ENCODE results near the gene PRPF40B. TPM values are rescaled to one million over a fixed set of nuclear protein-coding genes. Genes with fewer than 3 reads are reported as not detected.
"Not testable (repeated sequence)": the region's sequence is repeated elsewhere in the genome, so short reads cannot be mapped to it uniquely, and the experiment has no call there.

Gene PRPF40B
- total and polyA plus RNA-seq, 2 experiments from 2014 or later, result 11.1 to 30.1 TPM

DNA sequence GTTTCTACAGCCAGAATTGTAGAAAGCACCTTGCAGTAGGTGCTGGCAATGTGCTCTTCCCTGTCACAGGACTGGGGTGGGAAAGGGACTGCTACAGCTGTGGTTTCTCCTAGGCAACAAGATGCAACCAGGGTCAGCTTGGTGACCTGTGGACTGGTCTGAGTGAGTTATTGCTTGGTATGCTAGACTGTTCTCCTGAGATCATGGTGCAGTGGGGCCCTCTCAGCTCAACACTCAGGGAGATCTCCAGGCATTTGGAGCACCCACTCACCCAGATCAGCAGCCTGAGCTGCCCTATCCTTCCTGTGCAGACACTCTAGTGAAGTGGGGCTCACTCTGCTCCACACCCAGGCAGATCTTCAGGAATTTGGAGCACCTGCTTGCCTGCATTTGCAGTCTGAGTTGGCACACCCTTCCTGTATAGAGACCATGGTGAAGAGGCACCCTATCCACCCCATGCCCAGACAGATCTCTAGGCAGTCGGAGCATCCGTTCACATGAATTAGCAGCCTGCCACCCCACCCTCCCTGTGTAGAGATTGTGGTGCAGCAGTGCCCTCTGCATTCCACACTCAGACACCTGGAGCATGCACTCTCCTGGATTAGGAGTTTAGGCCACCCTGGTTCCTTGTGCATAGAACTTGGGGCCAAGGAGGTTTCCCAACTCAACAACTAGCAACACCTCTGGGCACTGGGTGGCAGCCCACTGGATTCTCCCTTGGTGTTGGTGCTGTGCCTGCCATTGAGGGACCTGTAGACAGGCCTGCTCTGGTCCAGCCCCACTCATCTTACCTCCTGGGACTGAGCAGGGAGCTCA lies 14.1 kb upstream of the PRPF40B start:
- TF ChIP-seq, protein P1, sequence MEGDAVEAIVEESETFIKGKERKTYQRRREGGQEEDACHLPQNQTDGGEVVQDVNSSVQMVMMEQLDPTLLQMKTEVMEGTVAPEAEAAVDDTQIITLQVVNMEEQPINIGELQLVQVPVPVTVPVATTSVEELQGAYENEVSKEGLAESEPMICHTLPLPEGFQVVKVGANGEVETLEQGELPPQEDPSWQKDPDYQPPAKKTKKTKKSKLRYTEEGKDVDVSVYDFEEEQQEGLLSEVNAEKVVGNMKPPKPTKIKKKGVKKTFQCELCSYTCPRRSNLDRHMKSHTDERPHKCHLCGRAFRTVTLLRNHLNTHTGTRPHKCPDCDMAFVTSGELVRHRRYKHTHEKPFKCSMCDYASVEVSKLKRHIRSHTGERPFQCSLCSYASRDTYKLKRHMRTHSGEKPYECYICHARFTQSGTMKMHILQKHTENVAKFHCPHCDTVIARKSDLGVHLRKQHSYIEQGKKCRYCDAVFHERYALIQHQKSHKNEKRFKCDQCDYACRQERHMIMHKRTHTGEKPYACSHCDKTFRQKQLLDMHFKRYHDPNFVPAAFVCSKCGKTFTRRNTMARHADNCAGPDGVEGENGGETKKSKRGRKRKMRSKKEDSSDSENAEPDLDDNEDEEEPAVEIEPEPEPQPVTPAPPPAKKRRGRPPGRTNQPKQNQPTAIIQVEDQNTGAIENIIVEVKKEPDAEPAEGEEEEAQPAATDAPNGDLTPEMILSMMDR (IDR thresholded peaks at IDR 0.05; ENCODE audit: poor library complexity), result no peak
- no peak for TF ChIP-seq EZH2phosphoT487 (IDR thresholded peaks at IDR 0.05; ENCODE audit: low read depth, severe bottlenecking, unreplicated experiment)
- no peak for TF ChIP-seq EZH2 (IDR thresholded peaks at IDR 0.05; ENCODE audit: borderline replicate concordance)
- no peak overlapping the region for H3K27ac ChIP-seq
- H3K9me3 ChIP-seq (ENCODE audit: low read depth), result no peaks in the 10 kb centered on the region
- H3K36me3 ChIP-seq (replicated peaks; ENCODE audit: insufficient read depth, low read depth), result no peaks in the 10 kb centered on the region
- no peak overlapping the region for H3K4me2 ChIP-seq
- H3K27me3 ChIP-seq, result no peaks in the 10 kb centered on the region
- no peaks in the 10 kb centered on the region for H3K4me1 ChIP-seq (ENCODE audit: insufficient read depth)
- DNase-seq (ENCODE audit: low spot score), result no peak
- no peak overlapping the region for H3K4me3 ChIP-seq
- H4K20me1 ChIP-seq (ENCODE audit: insufficient read depth, poor library complexity, severe bottlenecking), result no peaks in the 10 kb centered on the region
- WGBS (ENCODE audit: low lambda C conversion rate, missing lambda C conversion rate), result 100% methylated on average over 2 of the region's 2 CpGs
- no peak overlapping the region for H2AFZ ChIP-seq
- no peaks in the 10 kb centered on the region for H3K79me2 ChIP-seq
- H3K9me2 ChIP-seq (replicated peaks; ENCODE audit: insufficient read depth), result no peaks in the 10 kb centered on the region

DNA sequence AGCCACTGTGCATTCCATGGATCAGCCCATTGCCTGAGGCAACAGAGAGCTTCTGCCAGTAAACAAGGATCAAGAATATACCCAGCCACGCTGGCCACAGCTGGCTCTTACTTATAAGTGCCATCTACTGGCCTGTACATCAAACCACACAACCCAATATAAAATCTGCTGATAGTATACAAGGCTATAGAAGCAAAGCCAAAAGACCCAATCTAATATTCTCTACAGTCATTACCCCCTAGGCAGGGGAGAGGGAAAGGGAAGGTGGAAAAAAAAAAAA lies 13.5 kb upstream of the PRPF40B start:
- Histone ChIP-seq H3K36me3 (replicated peaks; ENCODE audit: insufficient read depth, low read depth) (no peaks in the 10 kb centered on the region), H3K79me2 (no peaks in the 10 kb centered on the region), H2AFZ (no peak overlapping the region), H3K9me2 (replicated peaks; ENCODE audit: insufficient read depth) (no peaks in the 10 kb centered on the region), H3K9me3 (ENCODE audit: low read depth) (no peaks in the 10 kb centered on the region), H3K4me3 (no peak overlapping the region), H3K4me2 (no peak overlapping the region), H3K4me1 (ENCODE audit: insufficient read depth) (no peaks in the 10 kb centered on the region), H4K20me1 (ENCODE audit: insufficient read depth, poor library complexity, severe bottlenecking) (no peaks in the 10 kb centered on the region), H3K27ac (no peak overlapping the region), H3K27me3 (no peaks in the 10 kb centered on the region)
- DNase-seq (ENCODE audit: low spot score), result no peak
- TF ChIP-seq, protein P1 (IDR thresholded peaks at IDR 0.05; ENCODE audit: poor library complexity), result no peak
- no peak for TF ChIP-seq EZH2 (IDR thresholded peaks at IDR 0.05; ENCODE audit: borderline replicate concordance)
- TF ChIP-seq EZH2phosphoT487 (IDR thresholded peaks at IDR 0.05; ENCODE audit: low read depth, severe bottlenecking, unreplicated experiment), result no peak
- WGBS (ENCODE audit: low lambda C conversion rate, missing lambda C conversion rate), result 87% methylated on average over 1 of the region's 1 CpG

DNA sequence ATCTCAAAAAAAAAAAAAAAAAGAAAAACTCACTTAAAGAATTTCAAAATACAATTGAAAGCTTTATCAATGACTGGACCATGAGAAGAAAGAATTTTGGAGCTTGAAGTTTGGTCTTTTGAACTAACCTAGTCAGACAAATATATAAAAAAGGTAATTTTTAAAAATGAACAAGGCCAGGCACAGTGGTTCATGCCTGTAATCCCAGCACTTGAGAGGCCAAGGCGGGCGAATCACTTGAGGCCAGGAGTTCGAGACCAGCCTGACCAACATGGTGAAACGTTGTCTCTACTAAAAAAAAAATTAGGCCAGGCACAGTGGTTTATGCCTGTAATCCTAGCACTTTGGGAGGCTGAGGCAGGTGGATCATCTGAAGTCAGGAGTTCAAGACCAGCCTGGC lies 12.6 kb upstream of the PRPF40B start:
- not testable (repeated sequence) for H3K4me1 ChIP-seq (ENCODE audit: insufficient read depth); H3K79me2 ChIP-seq; H3K27me3 ChIP-seq; H3K4me2 ChIP-seq; DNase-seq (ENCODE audit: low spot score); H3K27ac ChIP-seq; H3K36me3 ChIP-seq (replicated peaks; ENCODE audit: insufficient read depth, low read depth); H4K20me1 ChIP-seq (ENCODE audit: insufficient read depth, poor library complexity, severe bottlenecking); H3K9me2 ChIP-seq (replicated peaks; ENCODE audit: insufficient read depth); H3K4me3 ChIP-seq; H2AFZ ChIP-seq; H3K9me3 ChIP-seq (ENCODE audit: low read depth)
- WGBS (ENCODE audit: low lambda C conversion rate, missing lambda C conversion rate), result 100% methylated on average over 4 of the region's 4 CpGs

DNA sequence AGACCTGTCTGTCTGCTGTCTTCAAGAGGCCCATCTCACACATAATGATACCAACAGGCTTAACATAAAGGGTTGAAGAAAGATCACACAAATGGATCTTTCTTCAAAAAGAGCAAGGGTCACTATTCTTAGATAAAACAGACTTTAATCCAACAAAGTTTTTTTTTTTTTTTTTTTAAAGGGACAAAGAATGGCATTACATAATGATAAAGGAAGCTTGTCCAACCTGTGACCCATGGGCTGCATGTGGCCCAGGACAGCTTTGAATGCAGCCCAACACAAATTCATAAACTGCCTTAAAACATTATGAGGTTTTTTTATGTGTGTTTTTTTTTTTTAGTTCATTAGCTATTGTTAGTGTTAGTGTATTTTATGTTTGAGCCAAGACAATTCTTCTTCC lies 11.2 kb upstream of the PRPF40B start:
- Histone ChIP-seq H3K4me3 (no peak overlapping the region), H3K9me2 (replicated peaks; ENCODE audit: insufficient read depth) (no peaks in the 10 kb centered on the region), H3K36me3 (replicated peaks; ENCODE audit: insufficient read depth, low read depth) (no peaks in the 10 kb centered on the region), H3K27me3 (no peaks in the 10 kb centered on the region), H3K79me2 (no peaks in the 10 kb centered on the region), H3K27ac (no peak overlapping the region), H3K4me2 (no peak overlapping the region), H3K4me1 (ENCODE audit: insufficient read depth) (no peaks in the 10 kb centered on the region), H4K20me1 (ENCODE audit: insufficient read depth, poor library complexity, severe bottlenecking) (no peaks in the 10 kb centered on the region), H2AFZ (no peak overlapping the region), H3K9me3 (ENCODE audit: low read depth) (no peaks in the 10 kb centered on the region)
- TF ChIP-seq EZH2 (IDR thresholded peaks at IDR 0.05; ENCODE audit: borderline replicate concordance), result no peak
- no peak for DNase-seq (ENCODE audit: low spot score)
